Measurements from ENCODE around the gene FAM78A. TPM values are rescaled to one million over a fixed set of nuclear protein-coding genes. Genes with fewer than 3 reads are reported as not detected.

The FAM78A gene
- total and polyA plus RNA-seq, 2 of the 8 experiments (the other 6 are each of a cell fraction or from before 2014, with no cell fraction given): 3.1 TPM

GRCh38 chr9:131214876-131215275 lies 61.4 kb downstream of the FAM78A start:
- Histone ChIP-seq H3K14ac (ENCODE audit: insufficient read length) (no peak overlapping the region), H3K4me2 (ENCODE audit: insufficient read depth in 1 of 2, low read depth in 2 of 2, low read length in 2 of 2) (no peak overlapping the region)

More at GRCh38 chr9:131214876-131215275, 61.4 kb downstream of the FAM78A start:
- Histone ChIP-seq H3K79me1 (ENCODE audit: low read depth, low read length) (no peaks in the 10 kb centered on the region), H3K4me3 (ENCODE audit: extremely low read depth in 1 of 4, insufficient read depth in 2 of 4, low read depth in 3 of 4, low read length in 4 of 4) (no peak overlapping the region), H2BK15ac (ENCODE audit: low read length) (no peak overlapping the region), H2BK12ac (ENCODE audit: low read depth, low read length) (no peak overlapping the region), H2BK5ac (ENCODE audit: low read depth, low read length) (no peak overlapping the region), H4K91ac (replicated peaks; ENCODE audit: insufficient read length, low read length) (no peak overlapping the region), H2BK20ac (ENCODE audit: low read length) (no peak overlapping the region), H2AK5ac (ENCODE audit: low read depth, low read length) (no peak overlapping the region), H4K8ac (ENCODE audit: extremely low read depth, insufficient read depth, low read length) (no peak overlapping the region), H2AFZ (ENCODE audit: low read length) (no peak overlapping the region), H3K23me2 (ENCODE audit: low read depth, low read length) (no peaks in the 10 kb centered on the region), H3K27ac (ENCODE audit: low read depth, low read length) (no peak overlapping the region), H3K36me3 (ENCODE audit: control insufficient read depth in 2 of 4, insufficient read depth in 4 of 4, low read length in 3 of 4) (peaks cover 0 to 3% (median 1%) of the 10 kb centered on the region in 4 experiments; a peak in 4 of 8 replicates), H3K18ac (ENCODE audit: extremely low read depth, low read length) (no peak overlapping the region), H3K4me1 (replicated peaks in 1 of 4; ENCODE audit: control insufficient read depth in 3 of 4, insufficient read depth in 4 of 4, low read length in 3 of 4) (peaks cover 0 to 2% (median 0%) of the 10 kb centered on the region in 4 experiments; a peak in 1 of 7 replicates), H2BK120ac (replicated peaks; ENCODE audit: low read depth, low read length) (no peak overlapping the region), H3K56ac (replicated peaks; ENCODE audit: insufficient read length, low read depth, low read length) (no peak overlapping the region), H3K27me3 (replicated peaks in 1 of 4; ENCODE audit: control insufficient read depth in 3 of 4, extremely low read depth in 1 of 4, insufficient read depth in 3 of 4, low read length in 3 of 4) (no peaks in the 10 kb centered on the region), H3K9me3 (ENCODE audit: insufficient read depth in 2 of 2, low read depth in 1 of 2, low read length in 1 of 2) (peaks cover 0 to 4% of the 10 kb centered on the region in 2 experiments; a peak in 1 of 4 replicates), H4K5ac (ENCODE audit: insufficient read length, low read depth, low read length) (no peak overlapping the region), H3K79me2 (ENCODE audit: control insufficient read depth in 1 of 2, insufficient read depth in 2 of 2, low read length in 2 of 2) (no peaks in the 10 kb centered on the region; a peak in 1 of 4 replicates), H3K9ac (replicated peaks in 1 of 4; ENCODE audit: extremely low read depth in 1 of 4, low read depth in 3 of 4, low read length in 3 of 4) (no peak overlapping the region), H4K20me1 (replicated peaks in 1 of 2; ENCODE audit: control insufficient read depth in 1 of 2, insufficient read depth in 2 of 2, low read length in 2 of 2) (no peaks in the 10 kb centered on the region), H3K23ac (ENCODE audit: insufficient read length) (no peak overlapping the region), H3K4ac (replicated peaks; ENCODE audit: insufficient read length, low read depth, low read length) (no peak overlapping the region)
- 90% methylated on average over 4 of the region's 4 CpGs; no CpG with 5 or more reads in 1 of the 2 experiments for WGBS, 2 experiments (ENCODE audit: extremely low coverage in 1 of 2, insufficient coverage in 1 of 2, insufficient read length in 1 of 2, insufficient replicate concordance in 2 of 2, low coverage in 1 of 2, low lambda C conversion rate in 2 of 2, missing lambda C conversion rate in 1 of 2)
- CTCF ChIA-PET (ENCODE audit: partially characterized antibody): interaction anchor here (0.6 to 2.2 kb wide), 9 partner anchors 10 to 122 kb away, joined by 3 to 10 read pairs (median 3); no protein-coding TSS in a partner anchor
- TF ChIP-seq CEBPB (IDR thresholded peaks at IDR 0.05; ENCODE audit: low read depth, low read length) (no peak), SIRT6 (IDR thresholded peaks at IDR 0.05; ENCODE audit: low read length) (no peak), TAF1 (IDR thresholded peaks at IDR 0.05; ENCODE audit: low read depth, low read length) (no peak), USF2 (IDR thresholded peaks at IDR 0.05; ENCODE audit: low read length) (no peak), GABPA (IDR thresholded peaks at IDR 0.05; ENCODE audit: borderline replicate concordance, insufficient read depth, low read length) (no peak), EP300 (IDR thresholded peaks at IDR 0.05; ENCODE audit: borderline replicate concordance in 1 of 2, low read depth in 2 of 2, low read length in 2 of 2) (no peak), YY1 (IDR thresholded peaks at IDR 0.05; ENCODE audit: low read depth, low read length) (no peak), ASH2L (IDR thresholded peaks at IDR 0.05; ENCODE audit: low read length) (no peak), CBX5 (IDR thresholded peaks at IDR 0.05; ENCODE audit: low read depth, low read length) (no peak)
- no peak for FAIRE-seq
- DNase-seq (ENCODE audit: low read depth in 1 of 2, low spot score in 2 of 2): no peak
- POLR2A ChIA-PET (ENCODE audit: partially characterized antibody): interaction anchor here (0.7 to 1.5 kb wide), 3 partner anchors 14 to 39 kb away, joined by 3 to 7 read pairs (median 3); no protein-coding TSS in a partner anchor

Data from H1 (cell line).